GM23338 (cell line): ENCODE measurements around the gene AHCYL1.

Source experiments
- CREB1 ChIP-seq: fragments of 250-450 bp; sonication (Bioruptor Pico); IDR thresholded peaks from 2 replicates; pipeline ENCODE4 v1.5.0; 2020; ENCODE audit warnings: low read depth, mild to moderate bottlenecking, moderate library complexity
- CTCF ChIP-seq, 2 experiments: fragments of 200-600 bp in 1 of 2; sonication (generic) in 1 of 2; conservative IDR thresholded peaks; 2 replicates each; pipeline versions ENCODE4 v1.5.1 to v1.6.1; 2016 to 2017; ENCODE audit warnings: antibody characterized with exemption in 2 of 2, low read depth in 2 of 2, mild to moderate bottlenecking in 2 of 2, moderate library complexity in 1 of 2
- EZH2 ChIP-seq: fragments of 200-600 bp; sonication (generic); IDR thresholded peaks from one replicate; pipeline ENCODE4 v1.8.0; 2017; ENCODE audit warnings: antibody characterized with exemption, mild to moderate bottlenecking, low read depth; ENCODE audit not compliant: unreplicated experiment
- EZH2phosphoT487 ChIP-seq: fragments of 200-600 bp; sonication (generic); IDR thresholded peaks from one replicate; pipeline ENCODE4 v1.8.1; 2018; ENCODE audit warnings: antibody characterized with exemption; ENCODE audit not compliant: unreplicated experiment
- JUNB ChIP-seq: IDR thresholded peaks from one replicate; pipeline ENCODE4 v1.6.1; 2016; ENCODE audit warnings: antibody characterized with exemption; ENCODE audit not compliant: unreplicated experiment
- NANOG ChIP-seq: IDR thresholded peaks from 2 replicates; pipeline ENCODE4 v1.6.1; 2016; ENCODE audit warnings: antibody characterized with exemption, borderline replicate concordance
- POLR2AphosphoS5 ChIP-seq: IDR thresholded peaks from 2 replicates; pipeline ENCODE4 v1.6.1; 2016; ENCODE audit warnings: antibody characterized with exemption, low read depth
- REST ChIP-seq: IDR thresholded peaks from one replicate; pipeline ENCODE4 v1.6.1; 2018; ENCODE audit warnings: antibody characterized with exemption; ENCODE audit not compliant: unreplicated experiment
- ZNF114 ChIP-seq: fragments of 250-450 bp; sonication (Bioruptor Pico); IDR thresholded peaks from 2 replicates; pipeline ENCODE4 v1.5.0; 2020; ENCODE audit warnings: mild to moderate bottlenecking, moderate library complexity
- ZNF331 ChIP-seq: fragments of 250-450 bp; sonication (Bioruptor Pico); IDR thresholded peaks from 2 replicates; pipeline ENCODE4 v1.5.0; 2020; ENCODE audit warnings: low read depth, mild to moderate bottlenecking, moderate library complexity
- TF ChIP-seq, protein P1 (sequence below): fragments of 250-450 bp; sonication (Bioruptor Pico); IDR thresholded peaks from 2 replicates; pipeline ENCODE4 v1.5.0; 2020; ENCODE audit warnings: mild to moderate bottlenecking, moderate library complexity
- TF ChIP-seq, protein P2 (sequence below): IDR thresholded peaks from 2 replicates; pipeline ENCODE4 v1.6.1; 2016; ENCODE audit warnings: antibody characterized with exemption

DNA sequence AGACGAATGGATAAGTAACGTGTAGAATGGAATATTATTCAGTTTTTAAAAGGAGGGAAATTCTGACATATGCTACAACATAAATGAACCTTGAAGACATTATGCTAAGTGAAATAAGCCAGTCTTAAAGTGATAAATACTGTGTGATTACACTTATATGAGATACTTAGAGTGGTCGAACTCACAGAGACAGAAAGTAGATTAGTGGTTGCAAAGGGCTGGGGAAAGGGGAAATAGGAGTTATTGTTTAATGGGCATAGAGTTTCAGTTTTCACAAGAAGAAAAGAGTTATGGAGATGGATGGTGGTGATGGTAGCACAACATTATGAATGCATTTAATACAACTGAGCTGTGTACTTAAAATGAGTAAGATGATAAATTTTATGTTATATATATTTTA is 14.7 kb upstream of the AHCYL1 start:
- no peak for TF ChIP-seq EZH2phosphoT487
- no peak for TF ChIP-seq CTCF (conservative IDR thresholded peaks at IDR 0.05; ENCODE audit: low read depth in 2 of 2)
- no peak for TF ChIP-seq EZH2
- TF ChIP-seq POLR2AphosphoS5 = no peak
- TF ChIP-seq REST = no peak
- no peak for TF ChIP-seq ZNF331
- no peak for TF ChIP-seq NANOG
- no peak for TF ChIP-seq CREB1 (CRISPR knock-in tag)
- TF ChIP-seq, protein P1, sequence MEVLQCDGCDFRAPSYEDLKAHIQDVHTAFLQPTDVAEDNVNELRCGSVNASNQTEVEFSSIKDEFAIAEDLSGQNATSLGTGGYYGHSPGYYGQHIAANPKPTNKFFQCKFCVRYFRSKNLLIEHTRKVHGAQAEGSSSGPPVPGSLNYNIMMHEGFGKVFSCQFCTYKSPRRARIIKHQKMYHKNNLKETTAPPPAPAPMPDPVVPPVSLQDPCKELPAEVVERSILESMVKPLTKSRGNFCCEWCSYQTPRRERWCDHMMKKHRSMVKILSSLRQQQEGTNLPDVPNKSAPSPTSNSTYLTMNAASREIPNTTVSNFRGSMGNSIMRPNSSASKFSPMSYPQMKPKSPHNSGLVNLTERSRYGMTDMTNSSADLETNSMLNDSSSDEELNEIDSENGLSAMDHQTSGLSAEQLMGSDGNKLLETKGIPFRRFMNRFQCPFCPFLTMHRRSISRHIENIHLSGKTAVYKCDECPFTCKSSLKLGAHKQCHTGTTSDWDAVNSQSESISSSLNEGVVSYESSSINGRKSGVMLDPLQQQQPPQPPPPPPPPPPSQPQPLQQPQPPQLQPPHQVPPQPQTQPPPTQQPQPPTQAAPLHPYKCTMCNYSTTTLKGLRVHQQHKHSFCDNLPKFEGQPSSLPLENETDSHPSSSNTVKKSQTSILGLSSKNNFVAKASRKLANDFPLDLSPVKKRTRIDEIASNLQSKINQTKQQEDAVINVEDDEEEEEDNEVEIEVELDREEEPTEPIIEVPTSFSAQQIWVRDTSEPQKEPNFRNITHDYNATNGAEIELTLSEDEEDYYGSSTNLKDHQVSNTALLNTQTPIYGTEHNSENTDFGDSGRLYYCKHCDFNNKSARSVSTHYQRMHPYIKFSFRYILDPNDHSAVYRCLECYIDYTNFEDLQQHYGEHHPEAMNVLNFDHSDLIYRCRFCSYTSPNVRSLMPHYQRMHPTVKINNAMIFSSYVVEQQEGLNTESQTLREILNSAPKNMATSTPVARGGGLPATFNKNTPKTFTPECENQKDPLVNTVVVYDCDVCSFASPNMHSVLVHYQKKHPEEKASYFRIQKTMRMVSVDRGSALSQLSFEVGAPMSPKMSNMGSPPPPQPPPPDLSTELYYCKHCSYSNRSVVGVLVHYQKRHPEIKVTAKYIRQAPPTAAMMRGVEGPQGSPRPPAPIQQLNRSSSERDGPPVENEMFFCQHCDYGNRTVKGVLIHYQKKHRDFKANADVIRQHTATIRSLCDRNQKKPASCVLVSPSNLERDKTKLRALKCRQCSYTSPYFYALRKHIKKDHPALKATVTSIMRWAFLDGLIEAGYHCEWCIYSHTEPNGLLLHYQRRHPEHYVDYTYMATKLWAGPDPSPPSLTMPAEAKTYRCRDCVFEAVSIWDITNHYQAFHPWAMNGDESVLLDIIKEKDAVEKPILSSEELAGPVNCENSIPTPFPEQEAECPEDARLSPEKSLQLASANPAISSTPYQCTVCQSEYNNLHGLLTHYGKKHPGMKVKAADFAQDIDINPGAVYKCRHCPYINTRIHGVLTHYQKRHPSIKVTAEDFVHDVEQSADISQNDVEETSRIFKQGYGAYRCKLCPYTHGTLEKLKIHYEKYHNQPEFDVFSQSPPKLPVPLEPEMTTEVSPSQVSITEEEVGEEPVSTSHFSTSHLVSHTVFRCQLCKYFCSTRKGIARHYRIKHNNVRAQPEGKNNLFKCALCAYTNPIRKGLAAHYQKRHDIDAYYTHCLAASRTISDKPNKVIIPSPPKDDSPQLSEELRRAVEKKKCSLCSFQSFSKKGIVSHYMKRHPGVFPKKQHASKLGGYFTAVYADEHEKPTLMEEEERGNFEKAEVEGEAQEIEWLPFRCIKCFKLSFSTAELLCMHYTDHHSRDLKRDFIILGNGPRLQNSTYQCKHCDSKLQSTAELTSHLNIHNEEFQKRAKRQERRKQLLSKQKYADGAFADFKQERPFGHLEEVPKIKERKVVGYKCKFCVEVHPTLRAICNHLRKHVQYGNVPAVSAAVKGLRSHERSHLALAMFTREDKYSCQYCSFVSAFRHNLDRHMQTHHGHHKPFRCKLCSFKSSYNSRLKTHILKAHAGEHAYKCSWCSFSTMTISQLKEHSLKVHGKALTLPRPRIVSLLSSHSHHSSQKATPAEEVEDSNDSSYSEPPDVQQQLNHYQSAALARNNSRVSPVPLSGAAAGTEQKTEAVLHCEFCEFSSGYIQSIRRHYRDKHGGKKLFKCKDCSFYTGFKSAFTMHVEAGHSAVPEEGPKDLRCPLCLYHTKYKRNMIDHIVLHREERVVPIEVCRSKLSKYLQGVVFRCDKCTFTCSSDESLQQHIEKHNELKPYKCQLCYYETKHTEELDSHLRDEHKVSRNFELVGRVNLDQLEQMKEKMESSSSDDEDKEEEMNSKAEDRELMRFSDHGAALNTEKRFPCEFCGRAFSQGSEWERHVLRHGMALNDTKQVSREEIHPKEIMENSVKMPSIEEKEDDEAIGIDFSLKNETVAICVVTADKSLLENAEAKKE (CRISPR knock-in tag) = no peak
- TF ChIP-seq ZNF114 = no peak
- TF ChIP-seq JUNB = no peak
- TF ChIP-seq, protein P2, sequence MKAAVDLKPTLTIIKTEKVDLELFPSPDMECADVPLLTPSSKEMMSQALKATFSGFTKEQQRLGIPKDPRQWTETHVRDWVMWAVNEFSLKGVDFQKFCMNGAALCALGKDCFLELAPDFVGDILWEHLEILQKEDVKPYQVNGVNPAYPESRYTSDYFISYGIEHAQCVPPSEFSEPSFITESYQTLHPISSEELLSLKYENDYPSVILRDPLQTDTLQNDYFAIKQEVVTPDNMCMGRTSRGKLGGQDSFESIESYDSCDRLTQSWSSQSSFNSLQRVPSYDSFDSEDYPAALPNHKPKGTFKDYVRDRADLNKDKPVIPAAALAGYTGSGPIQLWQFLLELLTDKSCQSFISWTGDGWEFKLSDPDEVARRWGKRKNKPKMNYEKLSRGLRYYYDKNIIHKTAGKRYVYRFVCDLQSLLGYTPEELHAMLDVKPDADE = no peak
